ENCODE measurements around the gene TCP1.

GRCh38 chr6:159826004-159826403, 36.6 kb upstream of the TCP1 start:
- no peak for TF ChIP-seq CTCF (IDR thresholded peaks at IDR 0.05)
- TF ChIP-seq EZH2phosphoT487 (IDR thresholded peaks at IDR 0.05) = no peak

All from neural progenitor cell (in vitro differentiated cells).